Type B pancreatic cell (in vitro differentiated cells): ENCODE results near the gene RHOF. TPM values are rescaled to one million over a fixed set of nuclear protein-coding genes. Genes with fewer than 3 reads are reported as not detected.

Experiments
- DNase-seq: peaks from one replicate; pipeline ENCODE4 v3.0.0; 2021; ENCODE audit warnings: mixed read lengths; ENCODE audit not compliant: unreplicated experiment; ENCODE audit errors: extremely low spot score
- H3K27ac Mint-ChIP-seq: 2 replicates; pipeline ENCODE4 v1.8.0; 2021; ENCODE audit warnings: mild to moderate bottlenecking, mixed read lengths
- H3K27me3 Mint-ChIP-seq: 2 replicates; pipeline ENCODE4 v1.8.0; 2021; ENCODE audit warnings: mixed read lengths
- H3K36me3 Mint-ChIP-seq: 2 replicates; pipeline ENCODE4 v1.8.0; 2021; ENCODE audit warnings: mixed read lengths
- H3K4me1 Mint-ChIP-seq: one replicate; pipeline ENCODE4 v1.8.0; 2021; ENCODE audit warnings: mixed read lengths; ENCODE audit not compliant: unreplicated experiment
- H3K4me3 Mint-ChIP-seq: 2 replicates; pipeline ENCODE4 v1.8.0; 2021; ENCODE audit warnings: mild to moderate bottlenecking, mixed read lengths
- H3K9me3 Mint-ChIP-seq: 2 replicates; pipeline ENCODE4 v1.8.0; 2021; ENCODE audit warnings: mixed read lengths
- total RNA-seq: library from RNA; stranded (reverse); gene quantifications from 2 replicates; pipeline ENCODE4 v1.2.1, GENCODE V29; 2021; ENCODE audit warnings: low replicate concordance
- TF ChIP-seq, protein P1 (sequence below): fragments of 200-600 bp; sonication (generic); conservative IDR thresholded peaks from 2 replicates; pipeline ENCODE4 v1.5.0; 2021; ENCODE audit warnings: antibody characterized with exemption, mild to moderate bottlenecking

RHOF gene
- total RNA-seq, 1 donor from 2014 or later: 26.0 TPM

DNA sequence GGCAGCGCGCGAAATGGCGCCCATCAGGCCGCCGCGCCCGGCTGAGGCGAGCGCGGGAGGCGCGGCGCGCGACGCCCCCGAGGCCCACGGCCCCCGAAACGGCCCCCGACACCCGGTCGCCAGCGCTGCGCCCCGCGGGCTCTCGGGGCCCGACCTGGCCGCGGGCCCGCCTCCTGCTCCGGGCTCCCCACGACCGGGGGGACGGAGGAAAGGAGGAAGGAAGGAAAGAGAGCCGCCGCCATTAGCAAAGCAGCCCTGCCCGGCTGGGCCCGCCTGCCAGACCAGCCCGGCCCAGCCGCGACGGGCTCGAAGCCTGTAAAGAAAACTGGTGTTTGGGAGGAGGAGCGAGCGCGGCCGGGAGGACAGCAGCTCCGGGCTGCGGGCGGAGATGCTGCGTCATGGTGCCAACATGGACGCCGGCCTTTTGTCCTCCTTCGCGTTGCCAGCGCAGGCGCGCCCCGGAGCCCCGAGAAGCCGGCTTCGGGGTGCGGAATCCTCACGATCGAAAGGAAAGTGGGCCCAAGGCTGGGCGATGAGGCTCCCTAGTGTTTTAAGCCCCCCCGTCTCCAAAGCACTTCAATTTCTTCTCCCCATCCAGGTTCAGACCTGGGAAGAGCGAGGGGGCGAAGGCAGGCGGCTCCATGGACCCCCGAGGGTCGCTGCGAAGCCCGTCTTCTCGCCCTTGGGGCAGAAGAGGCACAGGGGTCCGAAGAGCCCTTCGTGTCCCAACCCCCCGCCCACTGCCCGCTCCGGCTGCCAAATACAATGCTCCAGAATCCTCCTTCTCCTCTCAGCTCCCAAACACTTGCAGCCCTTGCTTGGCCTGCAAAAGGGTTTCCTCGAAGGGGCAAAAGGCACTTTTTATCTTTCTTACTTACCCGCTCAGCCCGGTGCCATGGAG is 7.5 kb upstream of the RHOF start:
- peaks cover 22% of the 10 kb centered on the region for H3K4me1 Mint-ChIP-seq
- H3K36me3 Mint-ChIP-seq: peaks cover 18% of the 10 kb centered on the region

DNA sequence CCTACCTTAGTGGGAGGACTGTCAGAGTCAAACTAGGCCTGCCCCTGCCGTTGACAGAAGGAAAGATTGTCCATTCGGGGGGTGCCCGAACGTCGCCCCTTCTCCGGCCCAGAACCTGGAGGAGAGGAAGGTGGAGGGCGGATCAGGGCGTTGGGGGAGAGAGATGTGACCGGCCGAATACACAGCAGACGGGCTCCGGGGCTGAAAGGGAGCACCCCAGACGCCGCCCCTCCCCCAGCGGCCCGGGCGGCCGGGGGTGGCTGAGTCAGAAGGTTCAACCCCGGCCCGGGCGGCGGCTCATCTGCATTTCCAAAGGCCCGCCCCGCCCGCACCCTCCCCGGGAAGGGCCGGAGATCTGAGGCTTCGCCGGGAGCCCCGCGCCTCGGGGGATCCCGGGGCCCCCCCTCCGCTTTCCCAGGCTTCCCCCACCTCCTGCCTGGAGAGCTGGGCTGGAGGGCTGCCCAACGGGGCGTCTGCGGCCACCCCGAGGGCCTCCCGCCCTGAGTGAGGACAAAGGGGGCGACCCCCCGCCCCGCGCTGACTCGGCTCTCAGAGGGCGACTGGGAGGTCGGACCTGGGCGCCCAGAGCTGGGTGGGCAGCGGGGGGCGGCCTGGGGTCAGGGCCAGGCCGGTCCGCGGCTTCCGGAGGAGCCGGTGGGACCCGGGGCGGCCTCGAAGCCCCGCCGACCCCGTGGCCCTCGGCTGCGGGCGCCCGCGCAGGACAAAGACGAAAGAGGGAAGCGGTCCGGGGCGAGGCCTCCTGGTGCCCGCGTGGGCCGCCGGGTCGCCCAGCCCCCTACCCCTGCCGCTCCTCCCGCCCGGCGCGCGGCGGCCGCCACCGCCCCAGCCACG is 6.6 kb upstream of the RHOF start:
- Mint-ChIP-seq H3K4me1 (peaks cover 25% of the 10 kb centered on the region), H3K27me3 (peaks cover 5% of the 10 kb centered on the region), H3K4me3 (peak overlapping the region; percentile 92), H3K36me3 (peaks cover 18% of the 10 kb centered on the region), H3K9me3 (no peaks in the 10 kb centered on the region), H3K27ac (peak overlapping the region; percentile 96)
- TF ChIP-seq, protein P1, sequence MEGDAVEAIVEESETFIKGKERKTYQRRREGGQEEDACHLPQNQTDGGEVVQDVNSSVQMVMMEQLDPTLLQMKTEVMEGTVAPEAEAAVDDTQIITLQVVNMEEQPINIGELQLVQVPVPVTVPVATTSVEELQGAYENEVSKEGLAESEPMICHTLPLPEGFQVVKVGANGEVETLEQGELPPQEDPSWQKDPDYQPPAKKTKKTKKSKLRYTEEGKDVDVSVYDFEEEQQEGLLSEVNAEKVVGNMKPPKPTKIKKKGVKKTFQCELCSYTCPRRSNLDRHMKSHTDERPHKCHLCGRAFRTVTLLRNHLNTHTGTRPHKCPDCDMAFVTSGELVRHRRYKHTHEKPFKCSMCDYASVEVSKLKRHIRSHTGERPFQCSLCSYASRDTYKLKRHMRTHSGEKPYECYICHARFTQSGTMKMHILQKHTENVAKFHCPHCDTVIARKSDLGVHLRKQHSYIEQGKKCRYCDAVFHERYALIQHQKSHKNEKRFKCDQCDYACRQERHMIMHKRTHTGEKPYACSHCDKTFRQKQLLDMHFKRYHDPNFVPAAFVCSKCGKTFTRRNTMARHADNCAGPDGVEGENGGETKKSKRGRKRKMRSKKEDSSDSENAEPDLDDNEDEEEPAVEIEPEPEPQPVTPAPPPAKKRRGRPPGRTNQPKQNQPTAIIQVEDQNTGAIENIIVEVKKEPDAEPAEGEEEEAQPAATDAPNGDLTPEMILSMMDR: no peak
- DNase-seq: peak; percentile 86

More for the DNA sequence above, 7.5 kb upstream of the RHOF start:
- no peaks in the 10 kb centered on the region for H3K9me3 Mint-ChIP-seq
- TF ChIP-seq, protein P1: no peak
- peak overlapping the region; percentile 98 for H3K4me3 Mint-ChIP-seq
- peak overlapping the region; percentile 100 for H3K27ac Mint-ChIP-seq
- DNase-seq: no peak
- peaks cover 5% of the 10 kb centered on the region for H3K27me3 Mint-ChIP-seq

DNA sequence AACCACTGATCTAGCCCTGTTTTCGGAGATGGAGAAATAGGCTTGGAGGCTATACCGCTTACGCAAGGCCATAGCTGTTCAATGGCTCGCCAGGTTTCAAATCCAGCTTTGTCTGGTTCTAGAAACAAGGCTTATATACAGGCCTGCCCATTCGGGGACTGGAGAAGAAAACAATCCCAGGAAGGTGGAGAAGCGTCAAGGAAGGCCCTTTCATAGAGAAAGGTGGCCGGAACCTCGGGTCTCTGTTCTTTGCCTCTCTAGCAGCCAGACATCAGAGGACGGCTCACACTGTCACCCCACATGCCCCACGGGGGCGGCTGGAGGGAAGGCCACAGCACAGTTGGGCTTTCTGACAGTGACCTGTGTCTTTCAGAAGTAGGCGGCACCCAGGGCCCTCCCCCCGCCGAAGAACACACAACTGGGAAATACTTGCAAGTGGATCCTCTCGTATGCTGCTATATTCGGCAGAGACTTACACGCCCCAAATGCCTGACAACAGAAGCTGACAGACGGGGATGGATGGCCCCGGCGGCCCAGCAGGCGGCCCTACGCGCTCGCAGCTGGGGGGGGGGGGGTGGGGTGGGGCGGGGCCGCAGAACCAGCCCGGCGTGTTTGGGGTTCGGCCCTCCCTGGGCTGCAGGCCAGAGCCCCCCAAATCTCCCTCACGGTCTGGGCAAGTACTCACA is 5.8 kb upstream of the RHOF start:
- DNase-seq: no peak
- Mint-ChIP-seq H3K27ac (peak overlapping the region; percentile 96), H3K9me3 (no peaks in the 10 kb centered on the region), H3K4me1 (peaks cover 33% of the 10 kb centered on the region), H3K36me3 (peaks cover 18% of the 10 kb centered on the region), H3K27me3 (peaks cover 5% of the 10 kb centered on the region), H3K4me3 (peak overlapping the region; percentile 92)
- TF ChIP-seq, protein P1: no peak

DNA sequence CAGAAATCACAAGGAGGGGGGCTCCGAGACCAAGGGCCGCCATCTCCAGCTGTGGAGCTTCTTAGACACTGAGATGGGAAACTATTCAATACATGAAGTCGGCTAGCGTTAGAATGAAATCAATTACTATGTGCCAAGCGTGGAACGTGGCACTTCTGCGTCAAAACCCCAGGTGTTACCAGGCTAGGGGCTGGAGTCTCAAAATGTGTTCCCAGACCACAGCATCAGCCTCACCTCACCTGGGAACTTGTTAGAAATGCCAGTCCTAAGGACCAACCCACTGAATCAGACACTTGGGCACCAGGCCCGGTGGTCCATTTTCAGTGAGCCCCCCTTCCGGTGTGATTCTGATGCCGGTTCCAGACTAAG is 5.3 kb upstream of the RHOF start:
- peak overlapping the region; percentile 96 for H3K27ac Mint-ChIP-seq
- H3K36me3 Mint-ChIP-seq: peaks cover 18% of the 10 kb centered on the region
- DNase-seq: no peak
- TF ChIP-seq, protein P1: no peak
- peaks cover 35% of the 10 kb centered on the region for H3K4me1 Mint-ChIP-seq
- no peaks in the 10 kb centered on the region for H3K9me3 Mint-ChIP-seq
- H3K27me3 Mint-ChIP-seq: peaks cover 5% of the 10 kb centered on the region
- peak overlapping the region; percentile 92 for H3K4me3 Mint-ChIP-seq

DNA sequence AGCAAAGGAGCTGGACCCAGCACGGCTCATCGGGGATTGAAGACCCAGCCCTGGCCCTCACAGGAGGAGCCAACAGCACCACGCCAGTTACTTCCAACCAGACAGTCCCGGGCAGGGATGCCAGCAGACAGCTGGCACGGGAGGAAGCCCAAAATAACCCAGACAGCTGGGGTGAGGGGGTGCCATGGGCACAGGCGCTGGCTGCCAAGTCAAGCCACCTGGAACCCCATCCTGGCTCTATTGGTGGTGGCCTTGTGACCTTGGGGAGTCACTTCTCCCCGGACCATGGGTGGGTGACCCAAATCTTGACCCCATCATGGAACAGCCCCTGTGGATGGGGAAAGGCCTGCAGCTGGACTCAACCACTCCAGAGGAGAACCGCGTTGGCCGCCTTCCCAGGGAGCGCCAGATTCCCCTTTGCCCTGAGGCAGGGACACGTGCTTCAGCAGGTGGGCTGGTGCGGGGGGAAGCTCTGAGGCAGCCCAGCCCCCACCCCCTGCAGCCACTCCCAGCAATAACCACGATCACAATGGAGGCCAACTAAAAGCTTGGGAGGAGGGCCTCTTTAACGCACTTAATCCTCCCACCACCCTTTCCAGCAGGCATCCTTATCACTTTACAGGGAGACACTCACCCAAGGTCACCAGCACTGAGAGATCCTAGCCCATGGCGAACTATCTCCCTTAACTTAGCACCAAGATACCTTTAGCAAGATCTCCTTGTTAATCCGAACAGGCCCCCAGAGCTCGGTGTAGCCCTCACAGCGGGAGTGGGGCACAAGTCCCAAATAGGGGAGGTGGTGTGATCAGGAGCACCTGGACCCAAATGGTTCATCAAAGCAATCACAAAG is 4.7 kb upstream of the RHOF start:
- Mint-ChIP-seq H3K4me3 (peak overlapping the region; percentile 92), H3K27me3 (peaks cover 5% of the 10 kb centered on the region), H3K36me3 (peaks cover 18% of the 10 kb centered on the region), H3K9me3 (no peaks in the 10 kb centered on the region), H3K4me1 (peaks cover 35% of the 10 kb centered on the region), H3K27ac (peak overlapping the region; percentile 96)
- DNase-seq: no peak
- TF ChIP-seq, protein P1: no peak
